Activated T-cell treated with anti-CD3 and anti-CD28 coated beads for 48 hours (primary cell): ENCODE measurements around the gene TMEM126B.
A peak's percentile ranks its signal among the peaks of the same experiment; 100 is the strongest.

Experiments
- DNase-seq: peaks from one replicate; pipeline ENCODE4 v3.0.0-alpha.2; 2020; ENCODE audit warnings: low read depth

TMEM126B gene

DNA sequence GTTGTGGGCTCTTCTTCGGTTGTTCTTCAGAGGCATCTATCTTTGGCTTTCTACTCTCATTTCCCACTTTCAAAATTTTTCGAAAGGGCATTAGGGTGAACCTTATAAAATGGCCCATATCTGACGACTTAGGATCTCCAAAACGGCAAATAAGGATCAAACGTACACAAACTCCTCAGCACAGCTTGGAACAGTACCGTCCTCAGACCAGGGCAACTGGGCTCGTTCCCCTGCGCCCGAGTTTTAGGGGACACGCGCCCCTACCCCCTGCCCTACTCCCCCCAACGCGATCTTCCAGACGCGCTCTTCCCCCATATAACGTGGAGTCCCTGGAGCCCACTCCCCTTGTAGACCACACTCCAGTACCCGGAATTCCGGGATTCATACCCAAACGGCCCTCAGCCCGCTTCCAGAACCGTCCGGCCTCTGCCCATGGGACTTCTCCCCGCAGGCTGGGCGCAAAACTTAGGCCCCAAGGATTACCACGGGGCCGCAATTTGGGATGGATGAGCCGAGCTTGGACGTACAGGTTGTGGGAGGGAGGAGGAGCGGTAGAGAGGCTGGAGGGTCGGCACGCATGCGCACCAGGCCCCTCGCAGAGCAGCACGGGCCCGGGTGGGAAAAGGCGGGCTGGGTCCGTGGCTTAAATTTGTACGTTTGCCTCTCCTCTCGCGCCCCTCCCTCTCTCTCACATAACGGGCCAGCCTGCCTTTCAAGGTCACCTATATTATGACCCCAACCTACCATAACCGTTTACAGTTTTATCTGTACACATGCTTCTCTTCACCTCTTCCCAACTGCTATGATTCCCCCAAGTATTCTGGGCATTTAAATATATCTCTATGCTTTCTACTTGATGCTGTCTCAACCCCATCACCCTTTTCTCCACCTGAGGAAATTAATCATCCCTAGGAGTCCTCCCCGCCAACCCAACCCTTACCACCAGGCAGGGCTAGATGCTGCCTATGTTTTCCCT is 54.2 kb downstream of the TMEM126B start:
- DNase-seq, result peak; percentile 67

DNA sequence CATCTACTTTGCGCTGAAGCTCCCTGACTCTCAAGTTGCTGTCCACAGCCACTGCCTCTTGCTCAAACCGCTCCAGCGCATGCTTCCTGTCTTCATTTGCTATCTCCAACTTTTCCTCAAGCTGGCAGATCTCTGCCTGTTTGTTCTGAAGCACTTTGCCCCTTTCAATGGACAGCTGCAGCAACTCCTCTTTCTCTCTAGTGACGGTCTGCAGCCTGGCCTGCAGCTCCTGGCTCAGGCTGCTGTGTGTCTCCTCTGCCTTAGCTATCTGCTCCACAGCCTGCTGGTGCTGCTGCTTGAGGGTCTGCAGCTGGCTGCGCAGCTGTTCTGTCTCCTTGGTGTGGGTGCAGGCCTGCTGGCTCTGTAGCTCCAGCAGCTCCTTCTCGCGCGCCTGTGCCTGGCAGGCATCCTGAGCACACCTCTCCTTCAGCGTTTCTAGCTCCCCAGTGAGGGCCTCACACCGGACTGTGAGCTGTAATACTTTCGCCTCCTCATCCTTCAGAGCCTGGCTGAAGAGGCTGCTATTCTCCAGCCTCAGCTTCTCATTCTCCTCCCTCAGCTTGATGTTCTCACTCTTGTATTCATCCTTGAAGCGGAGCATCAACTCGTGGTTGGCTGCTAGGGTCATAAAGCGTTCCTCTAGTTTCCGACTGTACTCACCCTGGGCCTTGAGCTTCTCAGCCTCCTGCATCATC is 56.9 kb downstream of the TMEM126B start:
- no peak for DNase-seq

DNA sequence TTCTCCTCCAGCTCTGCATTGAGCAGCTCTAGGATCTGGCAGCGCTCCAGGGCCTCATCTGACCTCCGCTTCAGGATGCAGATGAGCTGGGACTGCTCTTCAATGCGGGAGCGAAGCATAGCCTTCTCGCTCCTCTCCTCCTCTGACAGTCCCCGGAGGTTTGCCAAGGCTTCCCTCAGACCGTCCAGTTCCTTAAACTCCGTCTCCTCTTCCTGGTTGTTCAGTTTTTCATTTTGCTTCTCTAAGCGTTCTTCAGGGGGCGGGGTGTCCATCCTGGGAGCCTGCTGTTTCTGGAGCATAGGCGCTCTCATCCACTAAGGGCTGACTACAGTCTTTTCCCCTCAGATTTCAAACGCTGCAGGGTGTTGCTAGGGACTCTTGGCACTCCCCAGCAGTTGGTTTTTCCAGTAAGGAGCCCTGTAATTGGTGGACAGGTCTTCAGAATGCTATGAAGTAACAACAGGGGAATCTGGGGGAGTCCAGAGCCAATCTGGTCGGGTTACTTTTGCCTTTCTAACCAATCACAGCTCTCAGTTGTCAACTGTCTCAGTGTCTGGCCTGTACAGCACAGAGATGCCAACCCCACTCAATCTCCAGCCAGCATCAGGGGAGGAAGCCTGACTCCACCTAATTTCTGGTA is 57.5 kb downstream of the TMEM126B start, which contains the start of gene CCDC89:
CCDC89 (minus strand) TSS at position 376 of the 640 bp plus-strand sequence; CDS start at position 311, 65 bp downstream.
- DNase-seq, result no peak
